PC-9 (cell line): Measurements from ENCODE around the gene SCN10A. TPM values are rescaled to one million over a fixed set of nuclear protein-coding genes. Genes with fewer than 3 reads are reported as not detected.

Experiments used
- BruUV-seq: library from RNA; stranded (reverse); fragments of 400-500 nt; replicated peaks from 2 replicates; lab custom pipeline; 2021; lab: Mats Ljungman, UMichigan
- CTCF ChIA-PET: fragments of 300-600 bp; sonication (Branson Sonifier 250); formaldehyde crosslinking; loops from one replicate; lab custom pipeline; 2022; ENCODE audit warnings: antibody characterized with exemption; lab: Charles Lee
- POLR2A ChIA-PET: fragments of 300-600 bp; sonication (Branson Sonifier 250); formaldehyde crosslinking; loops from one replicate; lab custom pipeline; 2022; ENCODE audit warnings: antibody characterized with exemption; ENCODE audit not compliant: unreplicated experiment; lab: Charles Lee
- DNase-seq, 2 experiments: peaks; one replicate each; pipeline versions ENCODE4 v3.0.0 to v3.0.0-alpha.2; 2015 to 2022; ENCODE audit warnings: mixed read lengths in 1 of 2
- H2AFZ ChIP-seq: fragments of 200-600 bp; sonication (generic); 2 replicates; pipeline ENCODE4 v1.8.1; 2017; ENCODE audit warnings: antibody characterized with exemption
- H3F3A ChIP-seq: fragments of 200-600 bp; sonication (generic); 2 replicates; pipeline ENCODE4 v1.8.1; 2017; ENCODE audit warnings: antibody characterized with exemption, mild to moderate bottlenecking, low read depth; ENCODE audit not compliant: insufficient read depth
- H3K27ac ChIP-seq: fragments of 200-600 bp; sonication (generic); 2 replicates; pipeline ENCODE4 v1.6.1; 2016; ENCODE audit warnings: mixed run types
- H3K27me3 ChIP-seq: fragments of 200-600 bp; sonication (generic); 2 replicates; pipeline ENCODE4 v1.6.1; 2016; ENCODE audit warnings: low read depth, mixed run types; ENCODE audit not compliant: insufficient read depth
- H3K36me3 ChIP-seq: fragments of 200-600 bp; sonication (generic); 2 replicates; pipeline ENCODE4 v1.6.1; 2016; ENCODE audit warnings: low read depth, mixed run types
- H3K4me1 ChIP-seq: fragments of 200-600 bp; sonication (generic); replicated peaks from 2 replicates; pipeline ENCODE4 v1.6.1; 2016; ENCODE audit warnings: mixed run types; ENCODE audit not compliant: insufficient read depth
- H3K4me2 ChIP-seq: fragments of 200-600 bp; sonication (generic); 2 replicates; pipeline ENCODE4 v1.6.1; 2017; ENCODE audit warnings: mixed run types
- H3K4me3 ChIP-seq: fragments of 200-600 bp; sonication (generic); 2 replicates; pipeline ENCODE4 v1.6.1; 2016; ENCODE audit warnings: mixed run types
- H3K79me2 ChIP-seq: fragments of 200-600 bp; sonication (generic); 2 replicates; pipeline ENCODE4 v1.6.1; 2017; ENCODE audit warnings: low read depth, mixed run types
- H3K9me2 ChIP-seq: fragments of 200-600 bp; sonication (generic); 2 replicates; pipeline ENCODE4 v1.8.1; 2017; ENCODE audit warnings: mild to moderate bottlenecking; ENCODE audit not compliant: insufficient read depth
- H3K9me3 ChIP-seq: fragments of 200-600 bp; sonication (generic); 2 replicates; pipeline ENCODE4 v1.8.1; 2016; ENCODE audit warnings: low read depth; ENCODE audit not compliant: insufficient read depth
- H4K20me1 ChIP-seq: fragments of 200-600 bp; sonication (generic); 2 replicates; pipeline ENCODE4 v1.8.1; 2017; ENCODE audit not compliant: insufficient read depth
- EZH2 ChIP-seq: fragments of 200-600 bp; sonication (generic); IDR thresholded peaks from 2 replicates; pipeline ENCODE4 v1.8.0; 2017; ENCODE audit warnings: antibody characterized with exemption, low read depth
- intact Hi-C: fragments of 100-400 bp; cut with micrococcal nuclease; formaldehyde crosslinking; loops from one replicate; pipeline ENCODE4 v1.10.0; 2022; ENCODE audit not compliant: unreplicated experiment
- total RNA-seq: library from RNA; stranded (reverse); gene quantifications from 2 replicates; pipeline ENCODE4 v1.2.3, GENCODE V29; 2021
- TF ChIP-seq, protein P1 (sequence below): fragments of 200-600 bp; sonication (generic); conservative IDR thresholded peaks from 2 replicates; pipeline ENCODE4 v1.6.1; 2017; ENCODE audit warnings: mixed run types, antibody characterized with exemption, mild to moderate bottlenecking, moderate library complexity

Gene SCN10A
- total RNA-seq, 1 experiment from 2014 or later, result not detected

DNA sequence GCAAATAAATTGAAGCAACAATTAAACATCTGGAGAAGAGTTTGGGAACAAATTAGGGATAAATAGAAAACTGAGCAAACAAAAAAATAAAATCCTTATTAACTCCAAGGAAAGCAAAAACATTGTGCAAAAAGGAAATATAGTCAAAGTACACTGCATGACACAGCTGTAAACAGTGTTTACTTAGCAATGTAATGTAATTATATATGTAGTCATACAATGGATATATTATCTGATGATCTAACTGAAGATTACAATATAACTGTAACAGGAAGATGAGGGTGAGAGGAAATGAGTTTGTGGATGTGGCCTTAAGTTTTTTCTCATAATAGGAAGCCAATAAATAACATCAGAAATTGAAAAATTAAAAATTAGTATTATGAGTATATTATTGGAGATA is 42.5 kb downstream of the SCN10A start:
- ChIA-PET POLR2A (no interaction called here), CTCF (no interaction called here)
- intact Hi-C loops, result no loop called here
- Histone ChIP-seq H3K79me2 (no peaks in the 10 kb centered on the region), H4K20me1 (no peaks in the 10 kb centered on the region), H3K27ac (no peak overlapping the region), H3K9me3 (no peaks in the 10 kb centered on the region), H3K4me2 (no peak overlapping the region), H3K4me3 (no peak overlapping the region), H2AFZ (no peak overlapping the region), H3K36me3 (no peaks in the 10 kb centered on the region), H3K9me2 (no peaks in the 10 kb centered on the region), H3K4me1 (no peaks in the 10 kb centered on the region), H3K27me3 (0 out of 2 replicates have a peak, but pooled peaks cover 4% of the 10 kb centered on the region), H3F3A (no peaks in the 10 kb centered on the region)
- no TSS peak for BruUV-seq
- no peak for TF ChIP-seq EZH2
- TF ChIP-seq, protein P1, sequence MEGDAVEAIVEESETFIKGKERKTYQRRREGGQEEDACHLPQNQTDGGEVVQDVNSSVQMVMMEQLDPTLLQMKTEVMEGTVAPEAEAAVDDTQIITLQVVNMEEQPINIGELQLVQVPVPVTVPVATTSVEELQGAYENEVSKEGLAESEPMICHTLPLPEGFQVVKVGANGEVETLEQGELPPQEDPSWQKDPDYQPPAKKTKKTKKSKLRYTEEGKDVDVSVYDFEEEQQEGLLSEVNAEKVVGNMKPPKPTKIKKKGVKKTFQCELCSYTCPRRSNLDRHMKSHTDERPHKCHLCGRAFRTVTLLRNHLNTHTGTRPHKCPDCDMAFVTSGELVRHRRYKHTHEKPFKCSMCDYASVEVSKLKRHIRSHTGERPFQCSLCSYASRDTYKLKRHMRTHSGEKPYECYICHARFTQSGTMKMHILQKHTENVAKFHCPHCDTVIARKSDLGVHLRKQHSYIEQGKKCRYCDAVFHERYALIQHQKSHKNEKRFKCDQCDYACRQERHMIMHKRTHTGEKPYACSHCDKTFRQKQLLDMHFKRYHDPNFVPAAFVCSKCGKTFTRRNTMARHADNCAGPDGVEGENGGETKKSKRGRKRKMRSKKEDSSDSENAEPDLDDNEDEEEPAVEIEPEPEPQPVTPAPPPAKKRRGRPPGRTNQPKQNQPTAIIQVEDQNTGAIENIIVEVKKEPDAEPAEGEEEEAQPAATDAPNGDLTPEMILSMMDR, result no peak
- DNase-seq, result no peak

DNA sequence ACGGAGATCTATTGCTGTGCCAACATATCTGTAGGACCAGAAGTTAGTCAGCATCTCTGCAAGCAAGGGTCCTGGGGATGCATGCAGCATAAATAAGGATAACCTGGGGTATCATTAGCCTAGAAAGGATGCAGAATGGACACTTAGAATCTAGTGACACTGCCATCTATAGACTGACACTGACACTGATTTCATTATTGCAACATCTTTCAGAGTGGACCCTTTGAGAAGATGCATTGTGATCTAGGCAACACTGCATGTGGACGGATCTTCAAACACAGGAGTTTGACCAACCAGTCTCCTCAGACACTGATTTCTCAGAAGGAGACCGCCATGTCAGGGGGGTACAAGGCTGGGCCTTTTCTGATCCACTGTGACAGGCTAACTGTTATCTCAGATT is 52.4 kb downstream of the SCN10A start:
- Histone ChIP-seq H2AFZ (no peak overlapping the region), H3K4me2 (no peak overlapping the region), H3F3A (no peaks in the 10 kb centered on the region), H3K79me2 (no peaks in the 10 kb centered on the region), H3K9me2 (no peaks in the 10 kb centered on the region), H3K4me3 (no peak overlapping the region), H3K27me3 (no peaks in the 10 kb centered on the region), H3K27ac (no peak overlapping the region), H3K36me3 (no peaks in the 10 kb centered on the region), H4K20me1 (no peaks in the 10 kb centered on the region), H3K4me1 (no peaks in the 10 kb centered on the region), H3K9me3 (no peaks in the 10 kb centered on the region)
- no TSS peak for BruUV-seq
- ChIA-PET POLR2A (no interaction called here), CTCF (no interaction called here)
- TF ChIP-seq, protein P1, result no peak
- TF ChIP-seq EZH2, result no peak
- no peak for DNase-seq
- intact Hi-C loops, result no loop called here

DNA sequence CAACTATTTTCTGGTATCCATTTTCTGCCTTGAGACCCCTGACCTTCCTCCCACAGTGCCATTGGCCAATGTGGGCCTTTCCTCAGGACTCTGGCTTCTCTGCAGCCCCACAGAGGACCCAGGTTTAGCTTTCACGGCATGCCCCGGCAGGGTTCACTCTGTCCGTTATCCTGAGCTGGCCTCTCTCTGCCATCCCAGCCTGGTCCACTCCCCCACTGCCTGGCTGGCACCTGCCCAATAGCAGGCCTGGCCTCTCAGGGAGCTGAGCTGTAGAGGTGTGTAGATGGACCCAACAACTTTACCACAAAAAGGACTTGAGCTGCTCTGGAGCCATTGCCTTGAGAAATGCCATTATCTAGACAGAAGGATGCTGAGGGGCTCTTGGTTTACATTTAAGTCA is 57.5 kb downstream of the SCN10A start:
- Histone ChIP-seq H4K20me1 (no peaks in the 10 kb centered on the region), H3K9me2 (no peaks in the 10 kb centered on the region), H3K27me3 (no peaks in the 10 kb centered on the region), H3K79me2 (no peaks in the 10 kb centered on the region), H2AFZ (no peak overlapping the region), H3K4me1 (no peaks in the 10 kb centered on the region), H3F3A (no peaks in the 10 kb centered on the region), H3K36me3 (no peaks in the 10 kb centered on the region), H3K27ac (no peak overlapping the region), H3K4me3 (no peak overlapping the region), H3K9me3 (no peaks in the 10 kb centered on the region), H3K4me2 (no peak overlapping the region)
- no TSS peak for BruUV-seq
- DNase-seq, result no peak
- ChIA-PET CTCF (interaction anchor here (0.5 kb wide), 1 partner anchor 504 kb away, joined by 7 read pairs; no protein-coding TSS in a partner anchor), POLR2A (no interaction called here)
- intact Hi-C loops, result no loop called here
- TF ChIP-seq EZH2, result no peak
- TF ChIP-seq, protein P1, result no peak
